IMR-90 (cell line): ENCODE measurements around the gene UNC93B1. TPM values are rescaled to one million over a fixed set of nuclear protein-coding genes. Genes with fewer than 3 reads are reported as not detected.

Source experiments
- ATAC-seq: fragments of 200-7000 bp; cut with Tn5 transposase; 2 replicates; pipeline ENCODE4 v1.9.1; 2020; ENCODE audit warnings: low read depth, mild to moderate bottlenecking, moderate library complexity
- BruUV-seq: library from RNA; stranded (reverse); fragments of 400-500 nt; replicated peaks from 2 replicates; lab custom pipeline; 2021; lab: Mats Ljungman, UMichigan
- CTCF ChIA-PET: fragments of 300-600 bp; formaldehyde crosslinking; extraction: SDS; loops from one replicate; lab custom pipeline; 2021; ENCODE audit warnings: antibody characterized with exemption; lab: Yijun Ruan, JAX
- POLR2A ChIA-PET: fragments of 300-600 bp; sonication (Branson Sonifier 250); formaldehyde crosslinking; loops from one replicate; lab custom pipeline; 2022; ENCODE audit warnings: antibody characterized with exemption; ENCODE audit not compliant: unreplicated experiment; lab: Charles Lee
- DNase-seq: peaks from one replicate; pipeline ENCODE4 v3.0.0; 2013
- H2AFZ ChIP-seq: replicated peaks from 2 replicates; pipeline ENCODE3; 2013; ENCODE audit warnings: low read length, mild to moderate bottlenecking; ENCODE audit not compliant: poor library complexity
- H2AK5ac ChIP-seq: 2 replicates; pipeline ENCODE4 v1.6.1; 2013; ENCODE audit warnings: low read depth, low read length, inconsistent platforms
- H2AK9ac ChIP-seq: replicated peaks from 2 replicates; pipeline ENCODE3; 2013; ENCODE audit warnings: mild to moderate bottlenecking, low read depth, low read length, moderate library complexity; ENCODE audit not compliant: poor library complexity
- H2BK120ac ChIP-seq: 2 replicates; pipeline ENCODE4 v1.6.1; 2013; ENCODE audit warnings: low read depth, low read length, inconsistent platforms
- H2BK15ac ChIP-seq: 3 replicates; pipeline ENCODE4 v1.6.1; 2013; ENCODE audit warnings: low read depth, low read length, inconsistent platforms
- H2BK20ac ChIP-seq: 2 replicates; pipeline ENCODE4 v1.6.1; 2013; ENCODE audit warnings: low read depth, mild to moderate bottlenecking, inconsistent platforms, low read length, moderate library complexity
- H2BK5ac ChIP-seq: 2 replicates; pipeline ENCODE4 v1.6.1; 2013; ENCODE audit warnings: mild to moderate bottlenecking, low read depth, low read length, inconsistent platforms; ENCODE audit not compliant: poor library complexity, severe bottlenecking
- H3K14ac ChIP-seq: replicated peaks from 2 replicates; pipeline ENCODE4 v1.6.1; 2013; ENCODE audit warnings: low read depth, low read length, inconsistent platforms
- H3K18ac ChIP-seq: 2 replicates; pipeline ENCODE4 v1.6.1; 2013; ENCODE audit warnings: low read depth, low read length, control low read depth
- H3K23ac ChIP-seq: 2 replicates; pipeline ENCODE4 v1.6.1; 2013; ENCODE audit warnings: low read depth, low read length, inconsistent platforms
- H3K27ac ChIP-seq: 2 replicates; pipeline ENCODE4 v1.5.1; 2013; ENCODE audit warnings: mild to moderate bottlenecking, control low read depth, low read length; ENCODE audit not compliant: insufficient read depth
- H3K27me3 ChIP-seq: 2 replicates; pipeline ENCODE4 v1.6.1; 2013; ENCODE audit warnings: low read length; ENCODE audit not compliant: control insufficient read depth, insufficient read depth
- H3K36me3 ChIP-seq: 2 replicates; pipeline ENCODE4 v1.6.1; 2013; ENCODE audit warnings: low read length, mixed read lengths; ENCODE audit not compliant: control insufficient read depth, insufficient read depth
- H3K4ac ChIP-seq: 2 replicates; pipeline ENCODE4 v1.6.1; 2013; ENCODE audit warnings: low read depth, low read length, inconsistent platforms
- H3K4me1 ChIP-seq: 2 replicates; pipeline ENCODE4 v1.6.1; 2013; ENCODE audit warnings: low read length, mixed read lengths; ENCODE audit not compliant: control insufficient read depth, insufficient read depth
- H3K4me2 ChIP-seq: 2 replicates; pipeline ENCODE4 v1.6.1; 2013; ENCODE audit warnings: low read depth, mild to moderate bottlenecking, control low read depth, low read length, moderate library complexity
- H3K4me3 ChIP-seq: 2 replicates; pipeline ENCODE4 v1.5.1; 2013; ENCODE audit warnings: low read depth, mild to moderate bottlenecking, control low read depth, low read length, moderate library complexity; ENCODE audit not compliant: insufficient read depth
- H3K56ac ChIP-seq: 2 replicates; pipeline ENCODE4 v1.6.1; 2013; ENCODE audit warnings: low read length, inconsistent platforms; ENCODE audit not compliant: insufficient read depth; ENCODE audit errors: extremely low read depth
- H3K79me1 ChIP-seq, 2 experiments: 2 replicates each; pipeline ENCODE4 v1.6.1; 2013; ENCODE audit warnings: low read length in 2 of 2, inconsistent platforms in 1 of 2, low read depth in 1 of 2
- H3K9ac ChIP-seq: 2 replicates; pipeline ENCODE4 v1.6.1; 2013; ENCODE audit warnings: low read depth, low read length, control low read depth
- H3K9me1 ChIP-seq: 2 replicates; pipeline ENCODE4 v1.6.1; 2013; ENCODE audit warnings: low read length, inconsistent platforms; ENCODE audit not compliant: insufficient read depth
- H3K9me3 ChIP-seq: 2 replicates; pipeline ENCODE4 v1.6.1; 2013; ENCODE audit warnings: low read length; ENCODE audit not compliant: control insufficient read depth, insufficient read depth
- H4K20me1 ChIP-seq: 2 replicates; pipeline ENCODE4 v1.6.1; 2013; ENCODE audit warnings: low read length, inconsistent platforms; ENCODE audit not compliant: insufficient read depth
- H4K5ac ChIP-seq: 2 replicates; pipeline ENCODE4 v1.6.1; 2013; ENCODE audit warnings: mild to moderate bottlenecking, low read depth, low read length, control low read depth
- H4K8ac ChIP-seq, 2 experiments: 2 replicates each; pipeline ENCODE4 v1.6.1; 2013; ENCODE audit warnings: low read depth in 2 of 2, low read length in 2 of 2, control low read depth in 1 of 2, inconsistent platforms in 1 of 2
- H4K91ac ChIP-seq: 2 replicates; pipeline ENCODE4 v1.6.1; 2013; ENCODE audit warnings: low read depth, low read length, inconsistent platforms; ENCODE audit not compliant: insufficient read depth
- BHLHE40 ChIP-seq: fragments of 150-350 bp; IDR thresholded peaks from 2 replicates; pipeline ENCODE4 v1.6.1; 2016; ENCODE audit warnings: mild to moderate bottlenecking, low read depth, low read length
- CHD1 ChIP-seq: IDR thresholded peaks from 2 replicates; pipeline ENCODE4 v1.6.1; 2012; ENCODE audit warnings: low read depth, low read length, improper control_type of control experiment
- FOS ChIP-seq: fragments of 150-350 bp; IDR thresholded peaks from 2 replicates; pipeline ENCODE4 v1.6.1; 2016; ENCODE audit warnings: low read depth, low read length
- MAFK ChIP-seq: IDR thresholded peaks from 2 replicates; pipeline ENCODE4 v1.6.1; 2012; ENCODE audit warnings: low read depth, low read length, improper control_type of control experiment
- MAZ ChIP-seq: IDR thresholded peaks from 2 replicates; pipeline ENCODE4 v1.6.1; 2012; ENCODE audit warnings: low read depth, mild to moderate bottlenecking, low read length, improper control_type of control experiment, moderate library complexity, borderline replicate concordance
- MXI1 ChIP-seq: IDR thresholded peaks from 2 replicates; pipeline ENCODE4 v1.6.1; 2012; ENCODE audit warnings: low read depth, mild to moderate bottlenecking, low read length, moderate library complexity, borderline replicate concordance
- RAD21 ChIP-seq: IDR thresholded peaks from 2 replicates; pipeline ENCODE4 v1.6.1; 2012; ENCODE audit warnings: low read length, improper control_type of control experiment
- RCOR1 ChIP-seq: IDR thresholded peaks from 2 replicates; pipeline ENCODE4 v1.6.1; 2012; ENCODE audit warnings: mild to moderate bottlenecking, low read length, improper control_type of control experiment; ENCODE audit not compliant: insufficient replicate concordance
- RFX5 ChIP-seq: IDR thresholded peaks from 2 replicates; pipeline ENCODE4 v1.8.0; 2012; ENCODE audit warnings: low read depth, mild to moderate bottlenecking, low read length, moderate library complexity
- SMC3 ChIP-seq: fragments of 150-350 bp; IDR thresholded peaks from 2 replicates; pipeline ENCODE4 v1.6.1; 2016; ENCODE audit warnings: low read depth, mild to moderate bottlenecking, antibody characterized with exemption, low read length, moderate library complexity
- WGBS, 2 experiments: methylation state at CpG; one replicate each; pipeline versions ENCODE4 v1.1.5 to v1.1.7; 2013; ENCODE audit warnings: missing lambda C conversion rate in 2 of 2; ENCODE audit not compliant: insufficient read length in 1 of 2; ENCODE audit errors: extremely low coverage in 2 of 2; 5-methylcytosine and 5-hydroxymethylcytosine counted together
- dilution Hi-C: fragments of 300-500 bp; cut with HindIII; formaldehyde crosslinking; loops from one replicate; pipeline ENCODE4 v1.14.3; 2018; ENCODE audit warnings: low sequenced_read_pairs; ENCODE audit not compliant: unreplicated experiment
- in situ Hi-C: fragments of 300-500 bp; cut with MboI; formaldehyde crosslinking; loops from 3 replicates; pipeline ENCODE4 v1.14.3; 2019; ENCODE audit warnings: low sequenced_read_pairs, inconsistent platforms, mixed read lengths
- intact Hi-C: fragments of 100-400 bp; cut with micrococcal nuclease; formaldehyde crosslinking; loops from 2 replicates; pipeline ENCODE4 v1.10.0; 2022
- polyA plus RNA-seq, 3 experiments: library from polyadenylated mRNA; depleted of rRNA; stranded (reverse); fragments of >200 nt; gene quantifications; 2 replicates each; pipeline ENCODE4 v1.2.3, GENCODE V29; 2012; ENCODE audit warnings: low replicate concordance in 1 of 3
- total RNA-seq: library from RNA; depleted of rRNA; stranded (reverse); fragments of >200 nt; gene quantifications from 2 replicates; pipeline ENCODE4 v1.2.3, GENCODE V29; 2012

The UNC93B1 gene
- total and polyA plus RNA-seq, 2 of the 4 experiments (the other 2 are of a cell fraction): 10.9 to 19.2 TPM

- H2BK120ac ChIP-seq: peak overlapping the region; percentile 93
- WGBS, 2 experiments: 92% methylated on average over 14 of the region's 19 CpGs; no CpG with 5 or more reads in 1 of the 2 experiments
- CTCF ChIA-PET: no interaction called here
- no peak overlapping the region for H3K9ac ChIP-seq
- no peaks in the 10 kb centered on the region for H3K27me3 ChIP-seq
- H2BK20ac ChIP-seq: peak overlapping the region; percentile 93
- H4K8ac ChIP-seq: peak overlapping the region; percentile 37 to 88; a peak in 3 of 4 replicates
- no peaks in the 10 kb centered on the region for H4K20me1 ChIP-seq
- intact Hi-C loops: loop anchor here (5.0 kb wide), 2 partner anchors 102 to 192 kb away; no protein-coding TSS in a partner anchor
- H3K4me3 ChIP-seq: no peak overlapping the region
- dilution Hi-C loops: no loop called here
- H3K18ac ChIP-seq: peak overlapping the region; percentile 70; the same call in 1 of the 2 replicates
- in situ Hi-C loops: no loop called here
- peak overlapping the region; percentile 77 for H4K5ac ChIP-seq
- no peak for ATAC-seq
- H2AFZ ChIP-seq: no peak overlapping the region
- H3K9me1 ChIP-seq: peaks cover 31% of the 10 kb centered on the region
- DNase-seq: no peak
- H3K56ac ChIP-seq: no peak overlapping the region
- peak overlapping the region; percentile 100 for H2AK9ac ChIP-seq
- H4K91ac ChIP-seq: peak overlapping the region; percentile 93
- TF ChIP-seq CHD1: no peak
- TF ChIP-seq SMC3: no peak
- TF ChIP-seq BHLHE40: no peak
- TF ChIP-seq FOS: no peak
- TF ChIP-seq MXI1: no peak
- TF ChIP-seq RAD21: no peak
- TF ChIP-seq MAFK: no peak
- TF ChIP-seq RCOR1: no peak
- no peak for TF ChIP-seq MAZ
- TF ChIP-seq RFX5: no peak
- peak overlapping the region; percentile 96 for H3K4ac ChIP-seq
- peak overlapping the region; percentile 95; the same call in 1 of the 2 replicates for H2AK5ac ChIP-seq
- no peaks in the 10 kb centered on the region for H3K36me3 ChIP-seq
- H3K23ac ChIP-seq: no peak overlapping the region
- H2BK15ac ChIP-seq: peak overlapping the region; percentile 91; the same call in 2 of the 3 replicates
- H3K9me3 ChIP-seq: no peaks in the 10 kb centered on the region
- peak overlapping the region; percentile 78 for H3K14ac ChIP-seq
- POLR2A ChIA-PET: interaction anchor here (1.1 kb wide), 1 partner anchor 10 kb away, joined by 3 read pairs; no protein-coding TSS in a partner anchor
- peaks cover 42% of the 10 kb centered on the region for H3K4me1 ChIP-seq
- no peak overlapping the region for H3K4me2 ChIP-seq
- BruUV-seq: no TSS peak
- H2BK5ac ChIP-seq: peak overlapping the region; percentile 92
- H3K79me1 ChIP-seq: peaks cover 23 to 45% of the 10 kb centered on the region in 2 experiments; a peak in 3 of 4 replicates
- peak overlapping the region; percentile 78; the same call in 1 of the 2 replicates for H3K27ac ChIP-seq
Observed at GRCh38 chr11:68014947-68015447, 11.1 kb upstream of the UNC93B1 start.
